HepG2 (cell line): Measurements from ENCODE around the gene OVOL3. TPM values are rescaled to one million over a fixed set of nuclear protein-coding genes. Genes with fewer than 3 reads are reported as not detected.

Experiments used
- CEBPB ChIP-seq: IDR thresholded peaks from 2 replicates; pipeline ENCODE4 v1.6.1; 2011; ENCODE audit warnings: low read depth, low read length, improper control_type of control experiment, borderline replicate concordance
- FOXC1 ChIP-seq: sonication (generic); formaldehyde crosslinking; IDR thresholded peaks from 2 replicates; pipeline ENCODE4 v1.8.0; 2022; ENCODE audit warnings: mild to moderate bottlenecking, missing genetic modification reagents, borderline replicate concordance
- GFI1 ChIP-seq: sonication (generic); formaldehyde crosslinking; IDR thresholded peaks from 2 replicates; pipeline ENCODE4 v1.5.0; 2020; ENCODE audit warnings: missing genetic modification reagents, mild to moderate bottlenecking, borderline replicate concordance
- GZF1 ChIP-seq: sonication (generic); formaldehyde crosslinking; IDR thresholded peaks from 2 replicates; pipeline ENCODE4 v1.5.1; 2020; ENCODE audit warnings: mild to moderate bottlenecking, missing genetic modification reagents
- ISX ChIP-seq: sonication (generic); formaldehyde crosslinking; conservative IDR thresholded peaks from 2 replicates; pipeline ENCODE4 v1.5.0; 2020; ENCODE audit warnings: missing genetic modification reagents
- KAT7 ChIP-seq: IDR thresholded peaks from 2 replicates; pipeline ENCODE4 v1.6.1; 2018; ENCODE audit warnings: borderline replicate concordance, missing compliant biosample characterization
- MTA3 ChIP-seq: sonication (generic); formaldehyde crosslinking; IDR thresholded peaks from 2 replicates; pipeline ENCODE4 v1.4.0; 2020; ENCODE audit warnings: missing genetic modification reagents
- MTF1 ChIP-seq: sonication (generic); formaldehyde crosslinking; IDR thresholded peaks from 2 replicates; pipeline ENCODE4 v1.5.0; 2020; ENCODE audit warnings: missing genetic modification reagents
- SIN3A ChIP-seq: IDR thresholded peaks from 2 replicates; pipeline ENCODE4 v1.6.1; 2011; ENCODE audit warnings: low read depth, mild to moderate bottlenecking, control low read depth, low read length, borderline replicate concordance
- TBX2 ChIP-seq: sonication (generic); formaldehyde crosslinking; IDR thresholded peaks from 2 replicates; pipeline ENCODE4 v1.5.0; 2020; ENCODE audit warnings: missing genetic modification reagents, mild to moderate bottlenecking, borderline replicate concordance
- ZBTB20 ChIP-seq: sonication (generic); formaldehyde crosslinking; IDR thresholded peaks from 2 replicates; pipeline ENCODE4 v1.8.1; 2023; ENCODE audit warnings: missing genetic modification reagents, low read depth, mild to moderate bottlenecking, borderline replicate concordance
- ZNF138 ChIP-seq: sonication (generic); formaldehyde crosslinking; IDR thresholded peaks from 2 replicates; pipeline ENCODE4 v1.5.0; 2020; ENCODE audit warnings: mild to moderate bottlenecking, low read depth, missing genetic modification reagents
- ZNF430 ChIP-seq: sonication (generic); formaldehyde crosslinking; IDR thresholded peaks from 2 replicates; pipeline ENCODE4 v1.9.0; 2021; ENCODE audit warnings: mild to moderate bottlenecking, missing genetic modification reagents
- ZNF879 ChIP-seq: sonication (generic); formaldehyde crosslinking; IDR thresholded peaks from 2 replicates; pipeline ENCODE4 v1.8.1; 2023; ENCODE audit warnings: missing genetic modification reagents
- ZNF891 ChIP-seq: sonication (generic); formaldehyde crosslinking; IDR thresholded peaks from 2 replicates; pipeline ENCODE4 v1.5.0; 2020; ENCODE audit warnings: mild to moderate bottlenecking, missing genetic modification reagents
- polyA plus RNA-seq, 8 experiments: library from polyadenylated mRNA; depleted of rRNA in 3 of 8; stranded (reverse) in 7 of 8; unstranded in 1 of 8; fragments of >200 nt; fragmentation: Illumina TruSeq in 4 of 8; extraction: Trizol in 4 of 8; gene quantifications; 2 replicates each; pipeline versions ENCODE4 v1.2.1 to v1.2.3, GENCODE V29; 2011 to 2016; ENCODE audit warnings: low read depth in 4 of 8, missing spikeins in 1 of 8, mixed read lengths in 1 of 8; ENCODE audit not compliant: insufficient read depth in 1 of 8
- total RNA-seq, 5 experiments: library from RNA; depleted of rRNA; stranded (reverse); fragments of >200 nt; fragmentation: Illumina TruSeq; extraction: Trizol; gene quantifications; 2 replicates each; pipeline ENCODE4 v1.2.3, GENCODE V29; 2016; ENCODE audit warnings: low read depth in 1 of 5
- TF ChIP-seq, protein P1 (sequence below): sonication (generic); formaldehyde crosslinking; IDR thresholded peaks from 2 replicates; pipeline ENCODE4 v1.5.0; 2020; ENCODE audit warnings: mild to moderate bottlenecking, missing genetic modification reagents
- TF ChIP-seq, protein P2 (sequence below): sonication (generic); formaldehyde crosslinking; IDR thresholded peaks from 2 replicates; pipeline ENCODE4 v1.4.0; 2020; ENCODE audit warnings: missing genetic modification reagents, borderline replicate concordance
- TF ChIP-seq, protein P3 (sequence below): IDR thresholded peaks from 2 replicates; pipeline ENCODE4 v1.6.1; 2016
- TF ChIP-seq, protein P4 (sequence below): sonication (generic); formaldehyde crosslinking; IDR thresholded peaks from 2 replicates; pipeline ENCODE4 v1.4.0; 2020; ENCODE audit warnings: low read depth, mild to moderate bottlenecking, missing genetic modification reagents
- TF ChIP-seq, protein P5 (sequence below): sonication (generic); formaldehyde crosslinking; IDR thresholded peaks from 2 replicates; pipeline ENCODE4 v1.4.0; 2020; ENCODE audit warnings: missing genetic modification reagents

The OVOL3 gene
- total and polyA plus RNA-seq, 2 of the 13 experiments (the other 11 are each of a cell fraction or from before 2014, with no cell fraction given), result not detected

DNA sequence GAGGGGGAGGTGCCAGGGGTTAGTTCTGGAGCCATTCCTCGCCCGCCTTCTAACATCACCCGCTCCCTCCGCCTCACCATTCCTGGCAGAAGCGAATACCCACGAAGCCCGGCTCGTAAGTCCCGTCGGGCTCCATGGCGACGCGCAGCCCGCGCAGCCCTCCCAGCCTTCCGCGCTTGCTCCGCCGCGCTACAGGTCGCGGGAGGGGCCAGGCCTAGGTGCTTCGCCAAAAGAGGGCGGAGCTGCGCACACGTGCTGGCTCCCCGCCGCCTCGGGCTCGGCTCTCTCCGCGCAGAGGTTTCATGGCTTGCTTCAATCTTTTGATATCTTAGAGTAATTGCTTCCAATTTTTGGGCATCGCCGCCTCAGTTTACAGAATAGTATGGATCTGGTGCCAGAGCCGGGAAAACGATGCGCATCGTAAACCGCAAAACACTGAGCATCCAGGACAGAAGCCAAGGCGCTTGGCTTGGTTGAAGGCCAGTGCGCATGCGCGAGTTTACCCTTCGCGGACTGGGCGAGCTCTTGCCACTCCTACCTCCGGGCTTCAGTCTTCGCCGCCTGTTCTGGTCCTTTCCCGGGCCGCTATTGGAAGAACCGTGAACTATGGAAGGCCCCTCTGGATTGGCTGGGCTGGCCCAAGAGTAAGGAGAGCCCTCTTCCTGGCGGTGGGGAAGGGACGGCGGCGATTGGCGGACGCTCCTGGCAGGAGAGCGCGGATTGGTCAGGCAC is 3.9 kb downstream of the OVOL3 start, which contains the start of gene POLR2I (continued):
- TF ChIP-seq, protein P1, sequence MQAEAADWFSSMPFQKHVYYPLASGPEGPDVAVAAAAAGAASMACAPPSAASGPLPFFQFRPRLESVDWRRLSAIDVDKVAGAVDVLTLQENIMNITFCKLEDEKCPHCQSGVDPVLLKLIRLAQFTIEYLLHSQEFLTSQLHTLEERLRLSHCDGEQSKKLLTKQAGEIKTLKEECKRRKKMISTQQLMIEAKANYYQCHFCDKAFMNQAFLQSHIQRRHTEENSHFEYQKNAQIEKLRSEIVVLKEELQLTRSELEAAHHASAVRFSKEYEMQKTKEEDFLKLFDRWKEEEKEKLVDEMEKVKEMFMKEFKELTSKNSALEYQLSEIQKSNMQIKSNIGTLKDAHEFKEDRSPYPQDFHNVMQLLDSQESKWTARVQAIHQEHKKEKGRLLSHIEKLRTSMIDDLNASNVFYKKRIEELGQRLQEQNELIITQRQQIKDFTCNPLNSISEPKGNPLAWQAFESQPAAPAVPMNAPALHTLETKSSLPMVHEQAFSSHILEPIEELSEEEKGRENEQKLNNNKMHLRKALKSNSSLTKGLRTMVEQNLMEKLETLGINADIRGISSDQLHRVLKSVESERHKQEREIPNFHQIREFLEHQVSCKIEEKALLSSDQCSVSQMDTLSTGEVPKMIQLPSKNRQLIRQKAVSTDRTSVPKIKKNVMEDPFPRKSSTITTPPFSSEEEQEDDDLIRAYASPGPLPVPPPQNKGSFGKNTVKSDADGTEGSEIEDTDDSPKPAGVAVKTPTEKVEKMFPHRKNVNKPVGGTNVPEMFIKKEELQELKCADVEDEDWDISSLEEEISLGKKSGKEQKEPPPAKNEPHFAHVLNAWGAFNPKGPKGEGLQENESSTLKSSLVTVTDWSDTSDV (CRISPR knock-in tag), result no peak
- 0 out of 2 replicates have a peak, but pooled peaks have one; percentile 62 for TF ChIP-seq ZNF879 (CRISPR knock-in tag)
- peak; percentile 57; the same call in 1 of the 2 replicates for TF ChIP-seq TBX2 (CRISPR knock-in tag)
- TF ChIP-seq ZNF138 (CRISPR knock-in tag), result peak; percentile 62; the same call in 1 of the 2 replicates
- TF ChIP-seq, protein P2, sequence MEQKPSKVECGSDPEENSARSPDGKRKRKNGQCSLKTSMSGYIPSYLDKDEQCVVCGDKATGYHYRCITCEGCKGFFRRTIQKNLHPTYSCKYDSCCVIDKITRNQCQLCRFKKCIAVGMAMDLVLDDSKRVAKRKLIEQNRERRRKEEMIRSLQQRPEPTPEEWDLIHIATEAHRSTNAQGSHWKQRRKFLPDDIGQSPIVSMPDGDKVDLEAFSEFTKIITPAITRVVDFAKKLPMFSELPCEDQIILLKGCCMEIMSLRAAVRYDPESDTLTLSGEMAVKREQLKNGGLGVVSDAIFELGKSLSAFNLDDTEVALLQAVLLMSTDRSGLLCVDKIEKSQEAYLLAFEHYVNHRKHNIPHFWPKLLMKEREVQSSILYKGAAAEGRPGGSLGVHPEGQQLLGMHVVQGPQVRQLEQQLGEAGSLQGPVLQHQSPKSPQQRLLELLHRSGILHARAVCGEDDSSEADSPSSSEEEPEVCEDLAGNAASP (CRISPR knock-in tag), result peak; percentile 84; the same call in 1 of the 2 replicates
- TF ChIP-seq FOXC1 (CRISPR knock-in tag), result peak; percentile 70; the same call in 1 of the 2 replicates
- TF ChIP-seq MTF1, result no peak
- TF ChIP-seq CEBPB, result no peak
- 0 out of 2 replicates have a peak, but pooled peaks have one; percentile 37 for TF ChIP-seq KAT7 (CRISPR knock-in tag)
- TF ChIP-seq MTA3 (CRISPR knock-in tag), result no peak
- TF ChIP-seq GFI1 (CRISPR knock-in tag), result peak; percentile 55
- TF ChIP-seq ISX (CRISPR knock-in tag), result no peak; the same call in 1 of the 2 replicates
- peak; percentile 63; the same call in 1 of the 2 replicates for TF ChIP-seq ZNF891 (CRISPR knock-in tag)
- TF ChIP-seq, protein P3, sequence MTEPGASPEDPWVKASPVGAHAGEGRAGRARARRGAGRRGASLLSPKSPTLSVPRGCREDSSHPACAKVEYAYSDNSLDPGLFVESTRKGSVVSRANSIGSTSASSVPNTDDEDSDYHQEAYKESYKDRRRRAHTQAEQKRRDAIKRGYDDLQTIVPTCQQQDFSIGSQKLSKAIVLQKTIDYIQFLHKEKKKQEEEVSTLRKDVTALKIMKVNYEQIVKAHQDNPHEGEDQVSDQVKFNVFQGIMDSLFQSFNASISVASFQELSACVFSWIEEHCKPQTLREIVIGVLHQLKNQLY (CRISPR knock-in tag), result peak; percentile 40; the same call in 1 of the 2 replicates
- TF ChIP-seq, protein P4, sequence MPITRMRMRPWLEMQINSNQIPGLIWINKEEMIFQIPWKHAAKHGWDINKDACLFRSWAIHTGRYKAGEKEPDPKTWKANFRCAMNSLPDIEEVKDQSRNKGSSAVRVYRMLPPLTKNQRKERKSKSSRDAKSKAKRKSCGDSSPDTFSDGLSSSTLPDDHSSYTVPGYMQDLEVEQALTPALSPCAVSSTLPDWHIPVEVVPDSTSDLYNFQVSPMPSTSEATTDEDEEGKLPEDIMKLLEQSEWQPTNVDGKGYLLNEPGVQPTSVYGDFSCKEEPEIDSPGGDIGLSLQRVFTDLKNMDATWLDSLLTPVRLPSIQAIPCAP (CRISPR knock-in tag), result no peak
- peak; percentile 89; the same call in 1 of the 2 replicates for TF ChIP-seq SIN3A
- TF ChIP-seq ZNF430 (CRISPR knock-in tag), result peak; percentile 88
- no peak for TF ChIP-seq GZF1 (CRISPR knock-in tag)
- TF ChIP-seq ZBTB20, result 0 out of 2 replicates have a peak, but pooled peaks have one; percentile 39
- TF ChIP-seq, protein P5, sequence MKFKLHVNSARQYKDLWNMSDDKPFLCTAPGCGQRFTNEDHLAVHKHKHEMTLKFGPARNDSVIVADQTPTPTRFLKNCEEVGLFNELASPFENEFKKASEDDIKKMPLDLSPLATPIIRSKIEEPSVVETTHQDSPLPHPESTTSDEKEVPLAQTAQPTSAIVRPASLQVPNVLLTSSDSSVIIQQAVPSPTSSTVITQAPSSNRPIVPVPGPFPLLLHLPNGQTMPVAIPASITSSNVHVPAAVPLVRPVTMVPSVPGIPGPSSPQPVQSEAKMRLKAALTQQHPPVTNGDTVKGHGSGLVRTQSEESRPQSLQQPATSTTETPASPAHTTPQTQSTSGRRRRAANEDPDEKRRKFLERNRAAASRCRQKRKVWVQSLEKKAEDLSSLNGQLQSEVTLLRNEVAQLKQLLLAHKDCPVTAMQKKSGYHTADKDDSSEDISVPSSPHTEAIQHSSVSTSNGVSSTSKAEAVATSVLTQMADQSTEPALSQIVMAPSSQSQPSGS (CRISPR knock-in tag), result peak; percentile 52; the same call in 1 of the 2 replicates
